HEK293 (cell line): ENCODE data around the gene AHRR.

Source experiments
- BCL11A ChIP-seq: fragments of 450-650 bp; formaldehyde crosslinking; IDR thresholded peaks from 2 replicates; pipeline ENCODE4 v1.5.1; 2016; ENCODE audit warnings: low read depth, missing biosample characterization, missing genetic modification characterization
- CTCF ChIP-seq: fragments of 450-650 bp; formaldehyde crosslinking; IDR thresholded peaks from 2 replicates; pipeline ENCODE4 v1.5.1; 2016; ENCODE audit warnings: missing biosample characterization, missing genetic modification characterization
- HOXA7 ChIP-seq: sonication (generic); formaldehyde crosslinking; IDR thresholded peaks from 2 replicates; pipeline ENCODE4 v1.8.1; 2022; ENCODE audit warnings: missing genetic modification reagents, borderline replicate concordance
- PRDM1 ChIP-seq: fragments of 450-650 bp; formaldehyde crosslinking; IDR thresholded peaks from 2 replicates; pipeline ENCODE4; 2016; ENCODE audit warnings: missing biosample characterization, missing genetic modification characterization
- REST ChIP-seq: fragments of 450-650 bp; formaldehyde crosslinking; IDR thresholded peaks from 2 replicates; pipeline ENCODE4 v1.5.1; 2016; ENCODE audit warnings: missing biosample characterization, missing genetic modification characterization
- ZBTB1 ChIP-seq: fragments of 450-650 bp; formaldehyde crosslinking; IDR thresholded peaks from 2 replicates; pipeline ENCODE4 v1.5.1; 2016; ENCODE audit warnings: missing biosample characterization, missing genetic modification characterization
- ZBTB26 ChIP-seq: fragments of 450-650 bp; formaldehyde crosslinking; optimal IDR thresholded peaks from 2 replicates; pipeline ENCODE3; 2016; ENCODE audit warnings: missing biosample characterization, mild to moderate bottlenecking, missing genetic modification characterization
- ZBTB49 ChIP-seq: fragments of 450-650 bp; formaldehyde crosslinking; IDR thresholded peaks from 2 replicates; pipeline ENCODE4 v1.5.1; 2016; ENCODE audit warnings: missing biosample characterization, missing genetic modification characterization, low read depth
- ZNF175 ChIP-seq: fragments of 450-650 bp; formaldehyde crosslinking; IDR thresholded peaks from 2 replicates; pipeline ENCODE4 v1.5.1; 2016; ENCODE audit warnings: missing biosample characterization, missing genetic modification characterization
- ZNF558 ChIP-seq: fragments of 450-650 bp; formaldehyde crosslinking; IDR thresholded peaks from 2 replicates; pipeline ENCODE4 v1.5.1; 2016; ENCODE audit warnings: missing biosample characterization, missing genetic modification characterization
- ZNF704 ChIP-seq: fragments of 450-650 bp; formaldehyde crosslinking; IDR thresholded peaks from 2 replicates; pipeline ENCODE4 v1.5.1; 2016; ENCODE audit warnings: missing biosample characterization, missing genetic modification characterization

- no peak for TF ChIP-seq ZBTB1
- TF ChIP-seq CTCF (tag by site-specific recombination), result no peak
- no peak for TF ChIP-seq ZBTB26 (tag by site-specific recombination)
- no peak; the same call in none of the 2 replicates for TF ChIP-seq PRDM1 (tag by site-specific recombination)
- no peak for TF ChIP-seq HOXA7 (CRISPR knock-in tag)
- no peak for TF ChIP-seq ZNF175 (tag by site-specific recombination)
- no peak for TF ChIP-seq ZNF558 (tag by site-specific recombination)
- TF ChIP-seq ZNF704, result no peak
- no peak for TF ChIP-seq ZBTB49 (tag by site-specific recombination)
- TF ChIP-seq REST, result no peak
- no peak for TF ChIP-seq BCL11A
These were observed 79.0 kb downstream of the AHRR start for GRCh38 chr5:400282-401145.
